Vagina (tissue), 2 donors: ENCODE measurements around the gene RBM7. TPM values are rescaled to one million over a fixed set of nuclear protein-coding genes. Genes with fewer than 3 reads are reported as not detected.

ENCODE experiments used
- DNase-seq, 2 donors: peaks; one replicate each; pipeline ENCODE4 v3.0.0-alpha.2; 2017; ENCODE audit errors: extremely low spot score in 2 of 2
- H3K27ac ChIP-seq: fragments of 200-600 bp; sonication (generic); one replicate; pipeline ENCODE4 v1.5.1; 2019
- H3K27me3 ChIP-seq: fragments of 200-600 bp; sonication (generic); one replicate; pipeline ENCODE4 v1.5.1; 2019
- H3K36me3 ChIP-seq, 2 donors: fragments of 200-600 bp; sonication (generic); one replicate each; pipeline ENCODE4 v1.5.1; 2017 to 2019
- H3K4me1 ChIP-seq: fragments of 200-600 bp; sonication (generic); one replicate; pipeline ENCODE4 v1.5.1; 2019
- H3K4me3 ChIP-seq, 2 donors: fragments of 200-600 bp; sonication (generic); 1 replicate in 1 of 2; 2 replicates in 1 of 2; pipeline ENCODE4 v1.5.1; 2016 to 2019
- H3K9me3 ChIP-seq: fragments of 200-600 bp; sonication (generic); one replicate; pipeline ENCODE4 v1.5.1; 2019
- POLR2A ChIP-seq, 2 donors: fragments of 450-650 bp; IDR thresholded peaks; one replicate each; pipeline ENCODE4 v1.6.1; 2017; ENCODE audit warnings: antibody characterized with exemption in 2 of 2, mild to moderate bottlenecking in 2 of 2, moderate library complexity in 2 of 2
- POLR2AphosphoS5 ChIP-seq, 2 donors: sonication (generic); formaldehyde crosslinking; IDR thresholded peaks; one replicate each; pipeline ENCODE4 v1.9.0; 2017; ENCODE audit warnings: antibody characterized with exemption in 2 of 2, mild to moderate bottlenecking in 2 of 2, low read depth in 1 of 2; ENCODE audit not compliant: insufficient read depth in 1 of 2
- intact Hi-C: fragments of 100-400 bp; cut with DNase I; formaldehyde crosslinking; loops from one replicate; pipeline ENCODE4 v1.15.1; 2023
- total RNA-seq: library from RNA; depleted of rRNA; stranded (reverse); fragments of >200 nt; gene quantifications from one replicate; pipeline ENCODE4 v1.2.3, GENCODE V29; 2016
- TF ChIP-seq, protein P1 (sequence below), 3 experiments: fragments of 450-650 bp in 2 of 3; fragments of 200-600 bp in 1 of 3; sonication (generic) in 1 of 3; IDR thresholded peaks; one replicate each; pipeline ENCODE4 v1.5.1; 2017 to 2019; ENCODE audit warnings: antibody characterized with exemption in 3 of 3, mild to moderate bottlenecking in 2 of 3, moderate library complexity in 2 of 3

Gene RBM7
- total RNA-seq, 1 donor from 2014 or later: 24.8 TPM

DNA sequence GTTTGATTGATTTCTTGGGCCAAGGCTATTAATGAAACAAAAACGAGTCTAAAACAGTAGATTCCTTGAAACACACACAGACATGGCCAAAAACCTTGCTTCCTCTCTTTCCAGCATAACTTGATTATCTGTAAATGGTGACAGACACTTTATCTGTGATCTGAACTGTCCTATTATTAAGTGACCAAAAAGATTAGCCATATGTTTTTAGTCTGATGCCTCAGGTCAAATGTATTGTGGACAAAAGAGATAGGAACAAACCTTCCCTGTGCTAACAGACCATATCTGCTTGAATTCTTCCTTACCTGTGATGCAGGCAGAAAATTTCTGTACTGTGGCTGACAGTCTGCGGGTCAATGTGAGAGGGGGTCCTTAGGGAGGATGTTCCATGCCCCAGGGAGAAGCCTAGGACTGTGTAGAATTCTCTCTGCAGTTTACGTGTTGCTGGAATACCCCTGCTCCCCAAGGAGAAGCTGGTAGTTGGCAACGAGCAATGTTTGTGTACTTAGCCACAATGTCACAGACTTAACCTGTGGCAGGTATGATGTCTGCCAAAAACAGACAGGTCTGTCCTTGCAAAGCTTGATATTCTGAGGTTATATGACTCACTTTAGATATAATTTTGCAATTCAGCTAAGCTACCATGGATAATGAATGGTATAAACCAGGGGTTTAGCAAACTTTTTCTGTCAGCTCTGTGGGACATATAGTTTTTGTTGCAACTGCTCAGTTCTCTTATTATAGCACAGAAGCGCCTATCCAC lies 31.4 kb upstream of the RBM7 start:
- H3K9me3 ChIP-seq: no peaks in the 10 kb centered on the region
- H3K27ac ChIP-seq: no peak overlapping the region
- DNase-seq: no peak
- TF ChIP-seq POLR2AphosphoS5 (IDR thresholded peaks at IDR 0.05; ENCODE audit: insufficient read depth in 1 of 2, low read depth in 1 of 2): no peak
- TF ChIP-seq POLR2A (IDR thresholded peaks at IDR 0.05): no peak
- TF ChIP-seq, protein P1, sequence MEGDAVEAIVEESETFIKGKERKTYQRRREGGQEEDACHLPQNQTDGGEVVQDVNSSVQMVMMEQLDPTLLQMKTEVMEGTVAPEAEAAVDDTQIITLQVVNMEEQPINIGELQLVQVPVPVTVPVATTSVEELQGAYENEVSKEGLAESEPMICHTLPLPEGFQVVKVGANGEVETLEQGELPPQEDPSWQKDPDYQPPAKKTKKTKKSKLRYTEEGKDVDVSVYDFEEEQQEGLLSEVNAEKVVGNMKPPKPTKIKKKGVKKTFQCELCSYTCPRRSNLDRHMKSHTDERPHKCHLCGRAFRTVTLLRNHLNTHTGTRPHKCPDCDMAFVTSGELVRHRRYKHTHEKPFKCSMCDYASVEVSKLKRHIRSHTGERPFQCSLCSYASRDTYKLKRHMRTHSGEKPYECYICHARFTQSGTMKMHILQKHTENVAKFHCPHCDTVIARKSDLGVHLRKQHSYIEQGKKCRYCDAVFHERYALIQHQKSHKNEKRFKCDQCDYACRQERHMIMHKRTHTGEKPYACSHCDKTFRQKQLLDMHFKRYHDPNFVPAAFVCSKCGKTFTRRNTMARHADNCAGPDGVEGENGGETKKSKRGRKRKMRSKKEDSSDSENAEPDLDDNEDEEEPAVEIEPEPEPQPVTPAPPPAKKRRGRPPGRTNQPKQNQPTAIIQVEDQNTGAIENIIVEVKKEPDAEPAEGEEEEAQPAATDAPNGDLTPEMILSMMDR (IDR thresholded peaks at IDR 0.05): no peak
- intact Hi-C loops: no loop called here
- H3K27me3 ChIP-seq: no peaks in the 10 kb centered on the region
- no peaks in the 10 kb centered on the region for H3K4me1 ChIP-seq
- H3K36me3 ChIP-seq: no peaks in the 10 kb centered on the region
- H3K4me3 ChIP-seq: no peak overlapping the region

DNA sequence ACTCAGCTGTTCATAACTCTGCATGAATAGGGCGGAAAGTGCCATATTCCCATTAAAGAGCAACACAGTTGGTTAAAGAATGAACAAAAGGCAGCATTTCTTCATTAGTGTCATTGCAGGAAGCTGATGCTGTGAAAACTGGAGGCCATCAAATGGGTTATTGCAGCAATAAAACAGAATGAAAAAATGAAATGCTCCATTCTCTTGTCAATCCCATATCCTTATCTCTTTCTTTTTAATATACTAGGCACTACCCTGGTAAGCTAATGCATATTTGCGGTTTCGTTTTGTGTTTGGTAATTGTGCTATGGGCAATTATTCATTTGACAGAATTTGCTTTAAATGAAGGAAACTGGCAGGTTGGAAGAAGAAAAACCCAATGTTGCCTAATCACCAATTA lies 25.4 kb upstream of the RBM7 start:
- Histone ChIP-seq H3K36me3 (no peaks in the 10 kb centered on the region), H3K4me3 (no peak overlapping the region), H3K27ac (no peak overlapping the region), H3K4me1 (no peaks in the 10 kb centered on the region), H3K9me3 (no peaks in the 10 kb centered on the region), H3K27me3 (no peaks in the 10 kb centered on the region)
- TF ChIP-seq POLR2A (IDR thresholded peaks at IDR 0.05): no peak
- TF ChIP-seq POLR2AphosphoS5 (IDR thresholded peaks at IDR 0.05; ENCODE audit: insufficient read depth in 1 of 2, low read depth in 1 of 2): no peak
- TF ChIP-seq, protein P1 (IDR thresholded peaks at IDR 0.05): no peak
- DNase-seq: no peak
- intact Hi-C loops: no loop called here

- H3K27me3 ChIP-seq: no peaks in the 10 kb centered on the region
- intact Hi-C loops: no loop called here
- no peak overlapping the region for H3K27ac ChIP-seq
- TF ChIP-seq POLR2A (IDR thresholded peaks at IDR 0.05): no peak
- no peak for TF ChIP-seq POLR2AphosphoS5 (IDR thresholded peaks at IDR 0.05; ENCODE audit: insufficient read depth in 1 of 2, low read depth in 1 of 2)
- TF ChIP-seq, protein P1 (IDR thresholded peaks at IDR 0.05): no peak
- H3K4me1 ChIP-seq: no peaks in the 10 kb centered on the region
- no peaks in the 10 kb centered on the region for H3K9me3 ChIP-seq
- no peak overlapping the region for H3K4me3 ChIP-seq
- no peaks in the 10 kb centered on the region for H3K36me3 ChIP-seq
- DNase-seq: no peak
Observed at GRCh38 chr11:114377612-114378267, 22.7 kb upstream of the RBM7 start.

GRCh38 chr11:114379394-114380069 lies 20.9 kb upstream of the RBM7 start:
- H3K27ac ChIP-seq: no peak overlapping the region
- H3K4me1 ChIP-seq: no peaks in the 10 kb centered on the region
- intact Hi-C loops: no loop called here
- no peak overlapping the region for H3K4me3 ChIP-seq
- no peaks in the 10 kb centered on the region for H3K36me3 ChIP-seq
- no peaks in the 10 kb centered on the region for H3K27me3 ChIP-seq
- no peak for DNase-seq
- no peak for TF ChIP-seq POLR2A (IDR thresholded peaks at IDR 0.05)
- no peak for TF ChIP-seq POLR2AphosphoS5 (IDR thresholded peaks at IDR 0.05; ENCODE audit: insufficient read depth in 1 of 2, low read depth in 1 of 2)
- TF ChIP-seq, protein P1 (IDR thresholded peaks at IDR 0.05): no peak
- no peaks in the 10 kb centered on the region for H3K9me3 ChIP-seq
